Transverse colon (tissue), 4 donors: ENCODE data around the gene TDRD9. TPM values are rescaled to one million over a fixed set of nuclear protein-coding genes. Genes with fewer than 3 reads are reported as not detected.
A peak's percentile ranks its signal among the peaks of the same experiment; 100 is the strongest.

ENCODE experiments used
- DNase-seq: peaks from one replicate; pipeline ENCODE4 v3.0.0-alpha.2; 2019
- H3K27ac ChIP-seq, 4 donors: fragments of 200-600 bp; sonication (generic); 2 replicates each; pipeline ENCODE4 v1.5.1; 2016 to 2018; ENCODE audit warnings: inconsistent platforms in 4 of 4
- H3K27me3 ChIP-seq: fragments of 200-600 bp; sonication (generic); 2 replicates; pipeline ENCODE4 v1.5.1; 2017; ENCODE audit warnings: inconsistent platforms
- H3K36me3 ChIP-seq, 4 donors: fragments of 200-600 bp; sonication (generic); 2 replicates each; pipeline ENCODE4 v1.5.1; 2017 to 2019; ENCODE audit warnings: inconsistent platforms in 4 of 4
- H3K4me1 ChIP-seq, 4 donors: fragments of 200-600 bp; sonication (generic); 2 replicates each; pipeline ENCODE4 v1.5.1; 2017 to 2020; ENCODE audit warnings: inconsistent platforms in 4 of 4
- H3K4me3 ChIP-seq, 4 donors: fragments of 200-600 bp; sonication (generic); 1 replicate in 1 of 4; 2 replicates in 3 of 4; pipeline versions ENCODE4 v1.5.1 to v1.6.1; 2017 to 2019; ENCODE audit warnings: inconsistent platforms in 4 of 4
- H3K9me3 ChIP-seq, 2 donors: fragments of 200-600 bp; sonication (generic); 2 replicates each; pipeline ENCODE4 v1.5.1; 2017 to 2019; ENCODE audit warnings: inconsistent platforms in 2 of 2
- CTCF ChIP-seq, 5 experiments: fragments of 200-600 bp in 3 of 5; fragments of 450-650 bp in 2 of 5; sonication (generic) in 3 of 5; IDR thresholded peaks; 1 replicate in 2 of 5; 2 replicates in 3 of 5; pipeline ENCODE4 v1.5.1; 2016 to 2017; ENCODE audit warnings: antibody characterized with exemption in 5 of 5, inconsistent platforms in 3 of 5, mild to moderate bottlenecking in 2 of 5, moderate library complexity in 1 of 5
- EP300 ChIP-seq: sonication (generic); formaldehyde crosslinking; IDR thresholded peaks from one replicate; pipeline ENCODE4 v1.6.1; 2017; ENCODE audit warnings: antibody characterized with exemption, low read depth
- POLR2A ChIP-seq: fragments of 450-650 bp; IDR thresholded peaks from one replicate; pipeline ENCODE4 v1.6.1; 2016; ENCODE audit warnings: antibody characterized with exemption, mild to moderate bottlenecking, moderate library complexity
- POLR2AphosphoS5 ChIP-seq, 3 donors: sonication (generic); formaldehyde crosslinking; IDR thresholded peaks; one replicate each; pipeline ENCODE4 v1.6.1; 2016; ENCODE audit warnings: antibody characterized with exemption in 3 of 3
- WGBS, 2 donors: methylation state at CpG; one replicate each; pipeline ENCODE4 v1.1.5; 2018; ENCODE audit warnings: low coverage in 1 of 2; 5-methylcytosine and 5-hydroxymethylcytosine counted together
- in situ Hi-C, 4 donors: fragments of 200-750 bp; cut with MboI; loops; one replicate each; pipeline versions ENCODE4 v1.15.0 to v1.15.1; 2017; ENCODE audit warnings: low sequenced_read_pairs in 3 of 4, low pct_ligation_motif_present in 1 of 4, low pct_unique_long_range_greater_than_20kb in 1 of 4
- intact Hi-C: fragments of 100-400 bp; cut with DNase I; formaldehyde crosslinking; loops from one replicate; pipeline ENCODE4 v1.15.1; 2023; ENCODE audit warnings: low total_unique reads
- total RNA-seq, 4 donors: library from RNA; depleted of rRNA; stranded (reverse); fragments of >200 nt; gene quantifications; one replicate each; pipeline ENCODE4 v1.1.0, GENCODE V29; 2016

Gene TDRD9
- under 1 TPM in 2 of 4 donors, not detected in 2; 0.55 to 0.79 TPM for total RNA-seq

GRCh38 chr14:103928011-103928890 is at the start of gene TDRD9:
TDRD9 (plus strand) TSS chr14:103928456; CDS start chr14:103928510, 54 bp downstream.
- no peaks in the 10 kb centered on the region for H3K36me3 ChIP-seq
- H3K4me3 ChIP-seq: no peak within 1 kb of the TSS
- H3K27ac ChIP-seq: no peak within 1 kb of the TSS
- in situ Hi-C loops (no loop called here), intact Hi-C loops (no loop called here)
- WGBS, 2 donors: 81 to 92% methylated on average over 9 to 71 of the region's 97 CpGs
- no peak for DNase-seq
- H3K4me1 ChIP-seq: peaks cover 0 to 2% (median 1%) of the 10 kb centered on the region in 4 donors
- no peak for TF ChIP-seq EP300
- no peaks in the 10 kb centered on the region for H3K9me3 ChIP-seq
- H3K27me3 ChIP-seq: peaks cover 7% of the 10 kb centered on the region

- Histone ChIP-seq H3K4me1 (peaks cover 29 to 50% (median 35%) of the 10 kb centered on the region in 4 donors), H3K4me3 (peak overlapping the region in 3 of 4 donors; percentile 5 to 33 (median 23)), H3K27me3 (no peaks in the 10 kb centered on the region), H3K27ac (peak overlapping the region; percentile 83 to 92 (median 86)), H3K9me3 (no peaks in the 10 kb centered on the region), H3K36me3 (no peaks in the 10 kb centered on the region)
- DNase-seq: no peak
- intact Hi-C loops: no loop called here
- no peak for TF ChIP-seq POLR2A
- no peak for TF ChIP-seq EP300
- TF ChIP-seq POLR2AphosphoS5 (IDR thresholded peaks at IDR 0.05): no peak
- TF ChIP-seq CTCF (IDR thresholded peaks at IDR 0.05): no peak
- in situ Hi-C loops: no loop called here
- WGBS, 2 donors: 56 to 74% methylated on average over 3 to 16 of the region's 16 CpGs
Measured at GRCh38 chr14:103879118-103879569, 49.1 kb upstream of the TDRD9 start.

- 38 to 46% methylated on average over 4 to 33 of the region's 34 CpGs for WGBS, 2 donors
- in situ Hi-C loops (no loop called here), intact Hi-C loops (loop anchor here (5.0 kb wide), 1 partner anchor 1617 kb away; no protein-coding TSS in a partner anchor)
- no peaks in the 10 kb centered on the region for H3K36me3 ChIP-seq
- DNase-seq: peak; percentile 84
- peak overlapping the region; percentile 83 to 92 (median 86) for H3K27ac ChIP-seq
- peaks cover 29 to 50% (median 35%) of the 10 kb centered on the region in 4 donors for H3K4me1 ChIP-seq
- H3K27me3 ChIP-seq: no peaks in the 10 kb centered on the region
- H3K4me3 ChIP-seq: peak overlapping the region in 3 of 4 donors; percentile 5 to 33 (median 23)
- no peaks in the 10 kb centered on the region for H3K9me3 ChIP-seq
- TF ChIP-seq POLR2A (peak; percentile 55), EP300 (no peak), CTCF (IDR thresholded peaks at IDR 0.05) (no peak), POLR2AphosphoS5 (IDR thresholded peaks at IDR 0.05) (peak in 2 of 3 donors; percentile 31 to 53)
Measured at GRCh38 chr14:103879570-103880347, 48.5 kb upstream of the TDRD9 start.

- H3K27me3 ChIP-seq: no peaks in the 10 kb centered on the region
- H3K27ac ChIP-seq: peak overlapping the region; percentile 83 to 92 (median 86)
- peak; percentile 72 for DNase-seq
- WGBS, 2 donors: 18 to 37% methylated on average over 2 to 23 of the region's 23 CpGs
- peaks cover 29 to 50% (median 35%) of the 10 kb centered on the region in 4 donors for H3K4me1 ChIP-seq
- peak overlapping the region in 2 of 4 donors; percentile 23 to 33 for H3K4me3 ChIP-seq
- H3K9me3 ChIP-seq: no peaks in the 10 kb centered on the region
- TF ChIP-seq EP300: no peak
- TF ChIP-seq CTCF (IDR thresholded peaks at IDR 0.05): no peak
- no peak for TF ChIP-seq POLR2AphosphoS5 (IDR thresholded peaks at IDR 0.05)
- TF ChIP-seq POLR2A: no peak
- no peaks in the 10 kb centered on the region for H3K36me3 ChIP-seq
- in situ Hi-C loops (no loop called here), intact Hi-C loops (loop anchor here (5.0 kb wide), 1 partner anchor 1618 kb away; no protein-coding TSS in a partner anchor)
Measured at GRCh38 chr14:103880348-103881267, 47.6 kb upstream of the TDRD9 start.
